Endothelial cell of umbilical vein (primary cell): ENCODE measurements around the gene USP35. TPM values are rescaled to one million over a fixed set of nuclear protein-coding genes. Genes with fewer than 3 reads are reported as not detected.

ENCODE experiments used
- BruUV-seq: library from RNA; stranded (reverse); fragments of 400-500 nt; replicated peaks from 2 replicates; lab custom pipeline; 2021; lab: Mats Ljungman, UMichigan
- CTCF ChIA-PET: fragments of 300-600, 350-600 bp; sonication (Branson Sonifier 250); formaldehyde crosslinking; loops from one replicate; lab custom pipeline; 2021; ENCODE audit warnings: antibody characterized with exemption, inconsistent platforms; lab: Charles Lee
- POLR2A ChIA-PET: fragments of 300-600, 350-600 bp; sonication (Branson Sonifier 250); formaldehyde crosslinking; loops from one replicate; lab custom pipeline; 2021; ENCODE audit warnings: antibody characterized with exemption, inconsistent platforms; lab: Charles Lee
- DNase-seq: peaks from one replicate; pipeline ENCODE4 v3.0.0-alpha.2; 2011; ENCODE audit warnings: low read depth, low spot score
- FAIRE-seq: peaks from 2 replicates; lab custom pipeline; 2011; peaks lifted over from hg19 to GRCh38; lab: Jason Lieb, UNC
- H2AFZ ChIP-seq: 2 replicates; pipeline ENCODE4 v1.6.0; 2012; ENCODE audit warnings: low read depth, low read length, control low read depth, inconsistent platforms
- H3K27ac ChIP-seq: 2 replicates; pipeline ENCODE4 v1.5.1; 2011; ENCODE audit warnings: low read depth, mild to moderate bottlenecking, control low read depth, low read length, moderate library complexity; ENCODE audit not compliant: insufficient read depth
- H3K27me3 ChIP-seq, 2 experiments: 2 replicates each; pipeline versions ENCODE4 v1.6.0 to v1.6.1; 2011; ENCODE audit warnings: low read length in 2 of 2, mixed read lengths in 1 of 2; ENCODE audit not compliant: control insufficient read depth in 2 of 2, insufficient read depth in 2 of 2
- H3K36me3 ChIP-seq, 2 experiments: 2 replicates in 1 of 2; 3 replicates in 1 of 2; pipeline ENCODE4 v1.5.1; 2011; ENCODE audit warnings: low read length in 2 of 2, mild to moderate bottlenecking in 1 of 2, moderate library complexity in 1 of 2; ENCODE audit not compliant: control insufficient read depth in 2 of 2, insufficient read depth in 2 of 2; ENCODE audit errors: extremely low read depth in 1 of 2
- H3K4me1 ChIP-seq: 3 replicates; pipeline ENCODE4 v1.5.1; 2011; ENCODE audit warnings: mild to moderate bottlenecking, low read length; ENCODE audit not compliant: control insufficient read depth, insufficient read depth; ENCODE audit errors: extremely low read depth
- H3K4me2 ChIP-seq: 2 replicates; pipeline ENCODE4 v1.6.1; 2011; ENCODE audit warnings: low read length, control low read depth, mixed read lengths; ENCODE audit not compliant: insufficient read depth
- H3K4me3 ChIP-seq, 3 experiments: fragments of 200-600 bp in 1 of 3; sonication (generic), shearing (Covaris generic) in 1 of 3; replicated peaks in 1 of 3; 2 replicates each; pipeline ENCODE4 v1.5.1; 2011 to 2016; ENCODE audit warnings: control low read depth in 3 of 3, low read length in 3 of 3, mild to moderate bottlenecking in 2 of 3, inconsistent platforms in 1 of 3, low read depth in 1 of 3, moderate library complexity in 1 of 3; ENCODE audit not compliant: insufficient read depth in 1 of 3
- H3K79me2 ChIP-seq: 2 replicates; pipeline ENCODE4 v1.6.0; 2012; ENCODE audit warnings: low read length, inconsistent platforms; ENCODE audit not compliant: control insufficient read depth, insufficient read depth
- H3K9ac ChIP-seq: replicated peaks from 2 replicates; pipeline ENCODE3; 2011; ENCODE audit warnings: low read length, control low read depth; ENCODE audit not compliant: insufficient read depth; ENCODE audit errors: extremely low read depth
- H3K9me1 ChIP-seq: replicated peaks from 3 replicates; pipeline ENCODE4 v1.6.0; 2011; ENCODE audit warnings: mild to moderate bottlenecking, low read length; ENCODE audit not compliant: control insufficient read depth, insufficient read depth; ENCODE audit errors: extremely low read depth
- H3K9me3 ChIP-seq: replicated peaks from 2 replicates; pipeline ENCODE4 v1.5.1; 2012; ENCODE audit warnings: low read length, inconsistent platforms; ENCODE audit not compliant: control insufficient read depth, insufficient read depth
- H4K20me1 ChIP-seq: replicated peaks from 2 replicates; pipeline ENCODE3; 2011; ENCODE audit warnings: mild to moderate bottlenecking, low read length; ENCODE audit not compliant: control insufficient read depth, insufficient read depth; ENCODE audit errors: extremely low read depth
- EZH2 ChIP-seq: IDR thresholded peaks from 2 replicates; pipeline ENCODE4 v1.6.1; 2012; ENCODE audit warnings: borderline replicate concordance, low read depth, mild to moderate bottlenecking, moderate library complexity, low read length, inconsistent platforms; ENCODE audit not compliant: severe bottlenecking
- FOS ChIP-seq: IDR thresholded peaks from 2 replicates; pipeline ENCODE4 v1.6.1; 2011; ENCODE audit warnings: mild to moderate bottlenecking, low read length, moderate library complexity, borderline replicate concordance; ENCODE audit not compliant: insufficient read depth
- GATA2 ChIP-seq: IDR thresholded peaks from 2 replicates; pipeline ENCODE4 v1.7.0; 2011; ENCODE audit warnings: low read depth, mild to moderate bottlenecking, moderate library complexity, mixed read lengths, low read length; ENCODE audit not compliant: insufficient read length, insufficient read depth
- JUN ChIP-seq: IDR thresholded peaks from 2 replicates; pipeline ENCODE4 v1.6.1; 2011; ENCODE audit warnings: borderline replicate concordance, low read depth; ENCODE audit not compliant: insufficient read length, insufficient read depth
- MYC ChIP-seq: IDR thresholded peaks from one replicate; pipeline ENCODE4 v1.6.1; 2011; ENCODE audit warnings: mild to moderate bottlenecking, low read depth, low read length
- POLR2A ChIP-seq: IDR thresholded peaks from 2 replicates; pipeline ENCODE4 v1.6.1; 2012; ENCODE audit warnings: low read depth, mild to moderate bottlenecking, control low read depth, low read length
- POLR2AphosphoS5 ChIP-seq: IDR thresholded peaks from 2 replicates; pipeline ENCODE4 v1.6.1; 2012; ENCODE audit warnings: low read depth, mild to moderate bottlenecking, control low read depth, low read length, moderate library complexity; ENCODE audit not compliant: insufficient read depth
- dilution Hi-C: fragments of 300-500 bp; cut with MboI; formaldehyde crosslinking; loops from one replicate; pipeline ENCODE4 v1.15.0; 2019; ENCODE audit warnings: low sequenced_read_pairs; ENCODE audit not compliant: extremely low pct_ligation_motif_present
- intact Hi-C: fragments of 100-400 bp; cut with micrococcal nuclease; formaldehyde crosslinking; loops from one replicate; pipeline ENCODE4 v1.10.0; 2022
- polyA plus RNA-seq, 4 experiments: library from polyadenylated mRNA; depleted of rRNA in 3 of 4; stranded (reverse) in 3 of 4; unstranded in 1 of 4; fragments of >200 nt; gene quantifications; 2 replicates each; pipeline versions ENCODE4 v1.2.1 to v1.2.3, GENCODE V29; 2011 to 2012; ENCODE audit warnings: missing spikeins in 1 of 4
- total RNA-seq: library from RNA; stranded (reverse); gene quantifications from 2 replicates; pipeline ENCODE4 v1.2.3, GENCODE V29; 2021
- TF ChIP-seq, protein P1 (sequence below), 2 donors: IDR thresholded peaks; 1 replicate in 1 of 2; 2 replicates in 1 of 2; pipeline ENCODE4 v1.5.1; 2011; ENCODE audit warnings: low read length in 2 of 2, mild to moderate bottlenecking in 2 of 2, moderate library complexity in 2 of 2, control low read depth in 1 of 2, inconsistent platforms in 1 of 2, low read depth in 1 of 2; ENCODE audit not compliant: insufficient read depth in 1 of 2; ENCODE audit errors: extremely low read depth in 1 of 2
- TF ChIP-seq, protein P2 (sequence below): IDR thresholded peaks from 2 replicates; pipeline ENCODE4 v1.6.1; 2011; ENCODE audit not compliant: insufficient read depth, insufficient read length

The USP35 gene
- total and polyA plus RNA-seq, 2 donors (not counting 3 experiments of a cell fraction or from before 2014, with no cell fraction given), result 8.9 to 12.4 TPM

DNA sequence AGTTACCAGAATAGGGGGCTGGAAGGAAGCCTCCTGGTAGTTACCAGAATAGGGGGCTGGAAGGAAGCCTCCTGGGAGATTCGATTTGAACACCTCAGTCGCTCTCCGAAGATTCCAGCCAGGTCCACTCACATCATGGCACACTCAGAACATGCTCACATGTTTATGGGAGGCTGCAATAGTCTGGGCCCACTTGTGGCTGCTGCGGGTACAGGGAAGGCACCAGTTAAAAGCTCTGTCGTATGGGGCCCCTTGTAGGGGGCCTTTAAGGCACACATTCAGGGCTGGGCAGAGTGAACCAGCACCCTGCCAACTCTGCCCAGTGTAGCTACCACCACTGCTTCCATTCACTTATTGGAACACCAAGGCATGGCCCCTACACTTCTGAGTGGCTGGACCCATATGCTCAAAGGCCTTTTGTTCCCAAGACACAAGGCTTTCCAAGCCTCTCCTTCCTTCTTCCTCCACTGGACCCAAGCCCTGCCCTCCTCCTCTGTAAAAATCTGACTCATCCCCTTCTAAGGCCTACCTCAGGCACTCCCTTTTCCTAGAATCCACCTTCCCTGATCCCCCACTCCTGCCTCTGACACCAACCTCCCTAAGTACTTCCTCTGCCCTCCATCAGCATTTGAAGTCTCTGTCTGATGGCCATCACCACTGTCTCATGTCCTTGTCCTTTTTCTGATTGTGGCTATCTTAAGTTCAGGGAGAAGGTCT, 28.0 kb downstream of the USP35 start:
- ChIA-PET CTCF (interaction anchor here (1.0 to 1.2 kb wide), 2 partner anchors 11 to 67 kb away, joined by 3 to 5 read pairs; no protein-coding TSS in a partner anchor), POLR2A (no interaction called here)
- Histone ChIP-seq H3K36me3 (peaks cover 17 to 63% of the 10 kb centered on the region in 2 experiments), H3K79me2 (no peaks in the 10 kb centered on the region), H3K9me3 (no peaks in the 10 kb centered on the region), H3K27me3 (no peaks in the 10 kb centered on the region), H3K4me1 (no peaks in the 10 kb centered on the region), H3K4me2 (no peak overlapping the region), H2AFZ (no peak overlapping the region), H4K20me1 (no peaks in the 10 kb centered on the region), H3K9ac (no peak overlapping the region), H3K9me1 (no peaks in the 10 kb centered on the region), H3K4me3 (no peak overlapping the region), H3K27ac (no peak overlapping the region)
- dilution Hi-C loops (no loop called here), intact Hi-C loops (no loop called here)
- TF ChIP-seq FOS (no peak), POLR2A (no peak), EZH2 (no peak), GATA2 (no peak), MYC (no peak), POLR2AphosphoS5 (no peak), JUN (no peak)
- TF ChIP-seq, protein P1, sequence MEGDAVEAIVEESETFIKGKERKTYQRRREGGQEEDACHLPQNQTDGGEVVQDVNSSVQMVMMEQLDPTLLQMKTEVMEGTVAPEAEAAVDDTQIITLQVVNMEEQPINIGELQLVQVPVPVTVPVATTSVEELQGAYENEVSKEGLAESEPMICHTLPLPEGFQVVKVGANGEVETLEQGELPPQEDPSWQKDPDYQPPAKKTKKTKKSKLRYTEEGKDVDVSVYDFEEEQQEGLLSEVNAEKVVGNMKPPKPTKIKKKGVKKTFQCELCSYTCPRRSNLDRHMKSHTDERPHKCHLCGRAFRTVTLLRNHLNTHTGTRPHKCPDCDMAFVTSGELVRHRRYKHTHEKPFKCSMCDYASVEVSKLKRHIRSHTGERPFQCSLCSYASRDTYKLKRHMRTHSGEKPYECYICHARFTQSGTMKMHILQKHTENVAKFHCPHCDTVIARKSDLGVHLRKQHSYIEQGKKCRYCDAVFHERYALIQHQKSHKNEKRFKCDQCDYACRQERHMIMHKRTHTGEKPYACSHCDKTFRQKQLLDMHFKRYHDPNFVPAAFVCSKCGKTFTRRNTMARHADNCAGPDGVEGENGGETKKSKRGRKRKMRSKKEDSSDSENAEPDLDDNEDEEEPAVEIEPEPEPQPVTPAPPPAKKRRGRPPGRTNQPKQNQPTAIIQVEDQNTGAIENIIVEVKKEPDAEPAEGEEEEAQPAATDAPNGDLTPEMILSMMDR (IDR thresholded peaks at IDR 0.05; ENCODE audit: extremely low read depth in 1 of 2, insufficient read depth in 1 of 2, low read depth in 1 of 2, low read length in 2 of 2), result no peak
- TF ChIP-seq, protein P2, sequence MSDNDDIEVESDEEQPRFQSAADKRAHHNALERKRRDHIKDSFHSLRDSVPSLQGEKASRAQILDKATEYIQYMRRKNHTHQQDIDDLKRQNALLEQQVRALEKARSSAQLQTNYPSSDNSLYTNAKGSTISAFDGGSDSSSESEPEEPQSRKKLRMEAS, result no peak
- FAIRE-seq (no peak), DNase-seq (no peak)
- BruUV-seq, result no TSS peak
